Neural progenitor cell (in vitro differentiated cells): ENCODE measurements around the gene FAM162B.
"Not testable (repeated sequence)": the region's sequence is repeated elsewhere in the genome, so short reads cannot be mapped to it uniquely, and the experiment has no call there.

Source experiments
- CTCF ChIP-seq: fragments of 200-600 bp; sonication (generic); IDR thresholded peaks from 2 replicates; pipeline ENCODE4 v1.5.1; 2017; ENCODE audit warnings: antibody characterized with exemption, mild to moderate bottlenecking
- EZH2 ChIP-seq: fragments of 200-600 bp; sonication (generic); IDR thresholded peaks from 2 replicates; pipeline ENCODE4 v1.6.1; 2017; ENCODE audit warnings: antibody characterized with exemption, mild to moderate bottlenecking, moderate library complexity

GRCh38 chr6:116740486-116740885, 25.0 kb downstream of the FAM162B start:
- TF ChIP-seq EZH2, CTCF: not testable (repeated sequence)
